DOHH2 (cell line): ENCODE data around the gene KRT84.
A peak's percentile ranks its signal among the peaks of the same experiment; 100 is the strongest.

ENCODE experiments used
- H3F3A ChIP-seq: fragments of 200-600 bp; sonication (generic), shearing (Covaris generic); 2 replicates; pipeline ENCODE4 v1.6.0; 2016; ENCODE audit warnings: antibody characterized with exemption, mild to moderate bottlenecking; ENCODE audit not compliant: control insufficient read depth, insufficient read depth
- H3K27ac ChIP-seq: fragments of 200-600 bp; sonication (generic); 2 replicates; pipeline ENCODE4 v1.5.1; 2014; ENCODE audit warnings: low read depth, mild to moderate bottlenecking, low read length, moderate library complexity
- H3K27me3 ChIP-seq: fragments of 200-600 bp; sonication (generic); 2 replicates; pipeline ENCODE4 v1.6.1; 2014; ENCODE audit warnings: mild to moderate bottlenecking, low read length, mixed read lengths; ENCODE audit not compliant: control insufficient read depth
- H3K36me3 ChIP-seq: fragments of 200-600 bp; sonication (generic); 2 replicates; pipeline ENCODE4 v1.6.1; 2014; ENCODE audit warnings: mild to moderate bottlenecking, low read length, moderate library complexity, mixed read lengths; ENCODE audit not compliant: control insufficient read depth
- H3K4me1 ChIP-seq: fragments of 200-600 bp; sonication (generic); 2 replicates; pipeline ENCODE4 v1.6.1; 2014; ENCODE audit warnings: mild to moderate bottlenecking, low read length, mixed read lengths; ENCODE audit not compliant: control insufficient read depth
- H3K4me2 ChIP-seq: fragments of 200-600 bp; sonication (generic); 2 replicates; pipeline ENCODE4 v1.6.0; 2014; ENCODE audit warnings: mild to moderate bottlenecking, low read length, moderate library complexity
- H3K4me3 ChIP-seq: fragments of 200-600 bp; sonication (generic); 2 replicates; pipeline ENCODE4 v1.5.1; 2014; ENCODE audit warnings: mild to moderate bottlenecking, low read length, mixed read lengths
- H3K79me2 ChIP-seq: fragments of 200-600 bp; sonication (generic); 2 replicates; pipeline ENCODE4 v1.6.1; 2014; ENCODE audit warnings: mild to moderate bottlenecking, low read length, mixed read lengths; ENCODE audit not compliant: control insufficient read depth
- H3K9me2 ChIP-seq: fragments of 200-600 bp; sonication (generic); replicated peaks from 2 replicates; pipeline ENCODE4 v1.6.1; 2014; ENCODE audit warnings: mild to moderate bottlenecking, low read length, mixed read lengths; ENCODE audit not compliant: control insufficient read depth
- H3K9me3 ChIP-seq: fragments of 200-600 bp; sonication (generic); 2 replicates; pipeline ENCODE4 v1.6.1; 2014; ENCODE audit warnings: antibody characterized with exemption, low read length, mixed read lengths; ENCODE audit not compliant: control insufficient read depth, insufficient read depth
- H4K20me1 ChIP-seq: fragments of 200-600 bp; sonication (generic); 2 replicates; pipeline ENCODE4 v1.6.0; 2014; ENCODE audit warnings: low read depth, mild to moderate bottlenecking, antibody characterized with exemption, low read length, moderate library complexity; ENCODE audit not compliant: control insufficient read depth, insufficient read depth
- CTCF ChIP-seq: fragments of 200-600 bp; sonication (generic); IDR thresholded peaks from one replicate; pipeline ENCODE4 v1.5.1; 2014; ENCODE audit warnings: antibody characterized with exemption, mild to moderate bottlenecking, low read depth, low read length; ENCODE audit not compliant: poor library complexity, severe bottlenecking
- EZH2phosphoT487 ChIP-seq: fragments of 200-600 bp; sonication (generic); IDR thresholded peaks from 2 replicates; pipeline ENCODE4 v1.6.1; 2017; ENCODE audit warnings: borderline replicate concordance, mild to moderate bottlenecking, antibody characterized with exemption, low read length, moderate library complexity, mixed read lengths

Gene KRT84

GRCh38 chr12:52396656-52397055, 11.2 kb upstream of the KRT84 start:
- Histone ChIP-seq H3K4me2 (no peak overlapping the region), H3K9me3 (no peaks in the 10 kb centered on the region), H3K4me1 (no peaks in the 10 kb centered on the region), H3K27me3 (no peaks in the 10 kb centered on the region), H3F3A (no peaks in the 10 kb centered on the region), H3K36me3 (no peaks in the 10 kb centered on the region), H3K4me3 (no peak overlapping the region), H3K9me2 (no peaks in the 10 kb centered on the region), H3K79me2 (no peaks in the 10 kb centered on the region), H3K27ac (no peak overlapping the region), H4K20me1 (no peaks in the 10 kb centered on the region)
- no peak for TF ChIP-seq CTCF
- TF ChIP-seq EZH2phosphoT487, result no peak

DNA sequence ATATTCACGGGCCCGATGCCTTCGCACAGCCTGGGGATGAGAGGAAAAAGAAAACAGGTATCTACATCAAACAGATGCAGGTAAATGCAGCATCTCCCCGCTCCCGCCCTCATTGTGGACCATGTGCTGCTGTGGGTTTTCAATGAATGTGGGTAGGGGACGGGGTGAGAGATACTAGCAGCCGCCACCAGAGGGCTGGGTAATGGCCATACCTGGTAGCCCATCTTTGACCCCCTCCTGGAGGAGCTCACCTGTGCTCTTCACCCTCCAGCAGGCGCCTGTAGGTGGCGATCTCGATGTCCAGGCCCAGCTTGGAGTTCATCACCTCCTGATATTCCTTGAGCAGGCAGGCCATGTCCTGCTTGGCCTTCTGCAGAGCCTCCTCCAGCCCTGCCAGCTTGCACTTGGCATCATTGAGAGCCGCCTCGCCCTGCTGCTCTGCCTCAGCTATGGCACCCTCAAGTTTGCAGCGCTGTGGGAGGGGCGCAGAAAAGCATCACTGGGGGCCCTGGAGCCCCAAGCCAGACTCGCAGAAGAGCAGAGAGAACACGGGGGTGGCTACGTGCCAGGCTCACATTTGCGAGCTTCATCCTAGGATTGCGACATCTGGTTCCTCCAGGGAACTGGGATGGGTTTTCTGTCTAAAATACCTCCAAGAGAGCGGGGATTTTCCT, 10.4 kb upstream of the KRT84 start:
- Histone ChIP-seq H3K9me3 (no peaks in the 10 kb centered on the region), H3K4me3 (no peak overlapping the region), H4K20me1 (no peaks in the 10 kb centered on the region), H3K9me2 (no peaks in the 10 kb centered on the region), H3F3A (no peaks in the 10 kb centered on the region), H3K27me3 (no peaks in the 10 kb centered on the region), H3K27ac (no peak overlapping the region), H3K4me2 (no peak overlapping the region), H3K4me1 (no peaks in the 10 kb centered on the region), H3K36me3 (no peaks in the 10 kb centered on the region), H3K79me2 (no peaks in the 10 kb centered on the region)
- TF ChIP-seq EZH2phosphoT487, result no peak
- TF ChIP-seq CTCF, result peak; percentile 66

GRCh38 chr12:52394836-52395405, 9.5 kb upstream of the KRT84 start:
- no peaks in the 10 kb centered on the region for H3K9me2 ChIP-seq
- no peaks in the 10 kb centered on the region for H3K27me3 ChIP-seq
- no peaks in the 10 kb centered on the region for H3K36me3 ChIP-seq
- no peak overlapping the region for H3K4me3 ChIP-seq
- H3K4me2 ChIP-seq, result no peak overlapping the region
- no peaks in the 10 kb centered on the region for H3F3A ChIP-seq
- no peaks in the 10 kb centered on the region for H3K9me3 ChIP-seq
- H4K20me1 ChIP-seq, result no peaks in the 10 kb centered on the region
- no peak overlapping the region for H3K27ac ChIP-seq
- H3K79me2 ChIP-seq, result no peaks in the 10 kb centered on the region
- TF ChIP-seq EZH2phosphoT487, result no peak
- H3K4me1 ChIP-seq, result no peaks in the 10 kb centered on the region

DNA sequence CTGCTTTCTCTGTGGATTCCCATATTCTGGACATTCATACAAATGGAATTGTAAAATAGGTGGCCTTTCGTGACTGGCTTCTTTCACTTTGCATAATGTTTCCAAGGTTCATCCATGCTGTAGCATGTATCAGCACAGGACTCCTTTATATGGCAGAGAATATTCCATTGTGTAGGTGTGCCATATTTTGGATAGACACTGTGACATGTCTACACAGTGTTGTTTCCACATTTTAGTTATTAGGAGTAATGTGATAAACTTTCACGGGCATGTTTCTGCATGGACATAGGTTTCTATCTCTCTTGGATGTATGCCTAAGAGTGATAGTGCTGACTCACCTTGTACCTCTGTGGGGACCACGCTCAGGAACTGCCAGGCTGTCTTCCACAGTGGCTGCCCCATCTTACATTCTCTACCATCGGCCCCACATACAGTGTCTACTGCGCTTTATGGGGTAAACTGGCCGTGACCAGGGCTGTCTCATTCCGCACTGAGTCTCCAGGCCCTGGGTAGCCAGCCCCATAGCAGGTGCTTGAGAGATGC, 7.1 kb upstream of the KRT84 start:
- Histone ChIP-seq H3F3A (no peaks in the 10 kb centered on the region), H3K9me3 (no peaks in the 10 kb centered on the region), H3K9me2 (no peaks in the 10 kb centered on the region), H3K27me3 (peaks cover 10% of the 10 kb centered on the region; the same call in 1 of the 2 replicates), H3K27ac (no peak overlapping the region), H4K20me1 (no peaks in the 10 kb centered on the region), H3K79me2 (no peaks in the 10 kb centered on the region), H3K4me1 (no peaks in the 10 kb centered on the region), H3K36me3 (no peaks in the 10 kb centered on the region), H3K4me2 (no peak overlapping the region), H3K4me3 (no peak overlapping the region)
- TF ChIP-seq CTCF (no peak), EZH2phosphoT487 (no peak)
